ENCODE results near the gene PRUNE2.

The PRUNE2 gene

DNA sequence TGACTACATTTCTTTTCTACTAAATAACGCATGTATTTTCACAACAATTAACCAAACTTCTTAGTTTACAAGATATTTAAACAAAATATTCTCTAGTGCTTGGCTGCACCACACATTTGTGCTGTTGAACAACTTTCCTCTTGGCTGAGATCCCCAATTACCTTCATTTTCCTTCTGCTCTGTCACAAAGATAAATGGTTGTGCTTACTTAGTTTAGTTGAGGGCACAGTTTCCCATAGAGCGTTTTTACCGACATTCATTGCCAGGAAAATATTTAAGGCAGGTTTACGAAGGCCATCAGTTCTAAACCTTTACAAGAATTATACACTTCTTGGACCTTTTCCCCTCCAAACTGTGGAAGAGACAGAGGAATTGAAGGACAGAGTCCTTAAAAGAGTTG, 60.7 kb downstream of the PRUNE2 start:
- Histone ChIP-seq H3K4me3 (no peak overlapping the region), H3K9ac (ENCODE audit: insufficient read length) (no peak overlapping the region)
- no peak for TF ChIP-seq EZH2 (IDR thresholded peaks at IDR 0.05)
- TF ChIP-seq FOXP2 (optimal IDR thresholded peaks at IDR 0.05; ENCODE audit: control extremely low read depth, extremely low read length, insufficient read depth), result no peak
- no peak for TF ChIP-seq POLR2AphosphoS5 (IDR thresholded peaks at IDR 0.05; ENCODE audit: borderline replicate concordance, low read depth, low read length)

DNA sequence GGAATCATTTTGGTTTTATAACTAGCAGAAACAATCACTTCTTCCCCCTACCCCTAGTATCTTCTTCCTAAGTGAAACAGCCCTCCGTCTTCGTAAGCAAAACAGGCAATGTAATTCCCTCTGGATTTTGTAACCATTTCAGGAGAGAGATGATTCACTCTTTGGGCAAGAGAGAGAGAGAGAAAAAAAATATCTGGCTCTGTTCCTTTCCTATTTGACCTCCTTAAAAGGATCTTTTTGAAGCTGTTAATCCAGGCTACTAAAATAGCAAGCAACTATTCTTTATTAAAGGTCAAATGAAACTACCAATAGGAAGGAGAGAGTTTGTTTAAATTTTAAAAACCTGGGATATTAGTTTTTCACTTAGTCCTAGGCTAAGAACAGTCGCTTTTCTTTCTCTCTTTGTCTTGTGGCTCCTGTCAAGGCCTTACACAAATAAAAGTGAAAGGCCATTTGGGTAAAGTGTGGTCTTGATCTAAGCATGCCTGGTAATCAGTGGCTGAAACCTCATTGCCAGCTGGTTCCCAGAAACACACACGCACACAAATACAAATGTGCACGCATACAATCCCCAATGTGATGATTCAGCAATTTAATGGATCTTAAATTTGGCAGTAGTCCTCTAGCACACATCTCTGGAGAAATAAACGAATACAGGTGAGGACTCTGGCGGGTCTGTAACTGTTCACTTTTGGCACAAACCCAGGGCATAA, 70.2 kb downstream of the PRUNE2 start:
- H3K27ac ChIP-seq, result no peak overlapping the region
- H3K9ac ChIP-seq (ENCODE audit: insufficient read length), result no peak overlapping the region
- TF ChIP-seq FOXP2 (optimal IDR thresholded peaks at IDR 0.05; ENCODE audit: control extremely low read depth, extremely low read length, insufficient read depth) (no peak), EZH2 (IDR thresholded peaks at IDR 0.05) (no peak), POLR2AphosphoS5 (IDR thresholded peaks at IDR 0.05; ENCODE audit: borderline replicate concordance, low read depth, low read length) (no peak)
- no peaks in the 10 kb centered on the region for H3K36me3 ChIP-seq (ENCODE audit: insufficient read depth, low read length)
- DNase-seq (ENCODE audit: low read depth, low spot score), result no peak
- no peak overlapping the region for H3K4me3 ChIP-seq
- H3K9me3 ChIP-seq (ENCODE audit: low read depth, low read length), result peaks cover 4% of the 10 kb centered on the region; the same call in 1 of the 2 replicates

More for the DNA sequence above, 60.7 kb downstream of the PRUNE2 start:
- Histone ChIP-seq H3K27ac (no peak overlapping the region), H3K9me3 (ENCODE audit: low read depth, low read length) (no peaks in the 10 kb centered on the region), H3K36me3 (ENCODE audit: insufficient read depth, low read length) (no peaks in the 10 kb centered on the region)
- no peak for DNase-seq (ENCODE audit: low read depth, low spot score)

DNA sequence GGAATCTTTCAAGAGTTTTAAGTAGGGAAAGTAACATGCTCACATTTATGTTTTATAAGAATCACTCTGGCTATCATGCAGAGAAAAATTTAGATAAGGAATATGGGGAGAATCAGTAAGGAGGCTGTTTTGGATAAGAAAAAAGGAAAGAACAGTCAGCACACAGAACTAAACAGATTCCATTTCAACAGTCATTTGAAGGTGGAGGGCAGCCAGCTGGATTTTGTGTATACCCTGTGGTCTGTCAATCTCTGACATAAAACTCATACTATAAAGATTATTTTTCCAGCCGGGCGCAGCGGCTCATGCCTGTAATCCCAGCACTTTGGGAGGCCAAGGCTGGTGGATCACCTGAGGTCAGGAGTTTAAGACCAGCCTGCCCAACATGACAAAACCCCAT, 77.5 kb downstream of the PRUNE2 start:
- H3K9me3 ChIP-seq (ENCODE audit: low read depth, low read length), result peaks cover 4% of the 10 kb centered on the region; the same call in 1 of the 2 replicates
- H3K9ac ChIP-seq (ENCODE audit: insufficient read length), result no peak overlapping the region
- no peak overlapping the region for H3K4me3 ChIP-seq
- no peaks in the 10 kb centered on the region for H3K36me3 ChIP-seq (ENCODE audit: insufficient read depth, low read length)
- no peak for TF ChIP-seq POLR2AphosphoS5 (IDR thresholded peaks at IDR 0.05; ENCODE audit: borderline replicate concordance, low read depth, low read length)
- TF ChIP-seq EZH2 (IDR thresholded peaks at IDR 0.05), result no peak
- TF ChIP-seq FOXP2 (optimal IDR thresholded peaks at IDR 0.05; ENCODE audit: control extremely low read depth, extremely low read length, insufficient read depth), result no peak
- DNase-seq (ENCODE audit: low read depth, low spot score), result no peak
- H3K27ac ChIP-seq, result no peak overlapping the region

DNA sequence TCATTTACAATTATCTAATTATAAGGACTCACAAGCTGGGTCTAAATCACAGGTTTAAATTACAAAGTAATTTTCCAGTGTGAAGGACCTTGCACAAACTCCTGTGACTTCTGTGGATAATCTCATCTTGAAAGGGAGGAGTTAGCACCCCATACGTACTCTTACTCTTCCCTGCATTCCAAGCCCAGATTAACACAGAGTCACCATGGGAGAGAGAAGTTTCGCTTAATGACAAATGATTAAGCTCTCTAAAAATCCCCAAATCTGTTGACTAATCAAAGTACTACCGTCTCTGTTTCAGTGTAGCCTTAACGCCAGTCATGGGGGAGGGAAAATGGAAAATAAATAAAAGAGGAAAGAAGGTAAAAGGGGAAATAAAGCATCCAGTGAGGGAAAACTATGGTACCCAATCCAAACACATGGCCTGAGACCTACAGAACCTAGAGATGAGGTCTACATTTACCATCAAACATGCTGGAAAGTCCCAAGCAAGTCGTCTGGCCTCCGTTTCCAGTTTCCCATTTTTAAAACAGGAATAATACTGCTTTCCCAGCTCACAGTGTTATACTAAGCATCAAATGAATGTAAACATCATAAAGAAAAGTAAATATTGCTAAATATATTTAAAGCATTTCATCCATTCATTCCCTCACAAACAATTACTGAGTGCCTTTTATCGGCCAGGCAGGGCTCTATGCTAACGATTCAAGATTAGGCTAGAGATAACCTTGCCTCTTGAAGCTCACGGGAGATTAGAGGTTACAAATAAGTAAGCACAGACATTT, 78.4 kb downstream of the PRUNE2 start:
- H3K9me3 ChIP-seq (ENCODE audit: low read depth, low read length), result peaks cover 4% of the 10 kb centered on the region; the same call in 1 of the 2 replicates
- no peak overlapping the region for H3K9ac ChIP-seq (ENCODE audit: insufficient read length)
- no peak for TF ChIP-seq POLR2AphosphoS5 (IDR thresholded peaks at IDR 0.05; ENCODE audit: borderline replicate concordance, low read depth, low read length)
- no peak for TF ChIP-seq FOXP2 (optimal IDR thresholded peaks at IDR 0.05; ENCODE audit: control extremely low read depth, extremely low read length, insufficient read depth)
- TF ChIP-seq EZH2 (IDR thresholded peaks at IDR 0.05), result no peak
- DNase-seq (ENCODE audit: low read depth, low spot score), result no peak
- no peaks in the 10 kb centered on the region for H3K36me3 ChIP-seq (ENCODE audit: insufficient read depth, low read length)
- no peak overlapping the region for H3K4me3 ChIP-seq
- H3K27ac ChIP-seq, result no peak overlapping the region

DNA sequence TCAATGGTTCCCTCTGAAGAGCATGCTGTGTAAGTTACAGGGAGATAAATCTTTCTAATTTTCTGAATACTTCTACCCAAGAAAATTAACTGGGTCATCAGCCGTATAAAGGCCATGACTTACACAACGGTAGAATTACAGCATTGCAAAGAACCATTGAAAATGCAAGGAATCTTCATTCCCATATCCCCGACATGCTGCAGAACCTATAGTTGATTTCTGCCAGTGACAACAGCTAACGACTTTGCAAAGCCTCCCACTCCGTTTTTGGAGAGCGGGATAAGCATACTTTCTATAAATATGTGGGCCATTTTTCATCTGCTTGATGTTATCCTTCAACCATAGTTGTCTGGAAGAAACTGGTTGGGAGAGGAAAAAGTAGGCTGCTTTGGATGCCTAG, 85.5 kb downstream of the PRUNE2 start:
- no peaks in the 10 kb centered on the region for H3K36me3 ChIP-seq (ENCODE audit: insufficient read depth, low read length)
- TF ChIP-seq FOXP2 (optimal IDR thresholded peaks at IDR 0.05; ENCODE audit: control extremely low read depth, extremely low read length, insufficient read depth) (no peak), EZH2 (IDR thresholded peaks at IDR 0.05) (no peak), POLR2AphosphoS5 (IDR thresholded peaks at IDR 0.05; ENCODE audit: borderline replicate concordance, low read depth, low read length) (no peak)
- H3K9me3 ChIP-seq (ENCODE audit: low read depth, low read length), result no peaks in the 10 kb centered on the region
- no peak overlapping the region for H3K9ac ChIP-seq (ENCODE audit: insufficient read length)
- no peak overlapping the region for H3K27ac ChIP-seq
- no peak for DNase-seq (ENCODE audit: low read depth, low spot score)
- H3K4me3 ChIP-seq, result no peak overlapping the region

DNA sequence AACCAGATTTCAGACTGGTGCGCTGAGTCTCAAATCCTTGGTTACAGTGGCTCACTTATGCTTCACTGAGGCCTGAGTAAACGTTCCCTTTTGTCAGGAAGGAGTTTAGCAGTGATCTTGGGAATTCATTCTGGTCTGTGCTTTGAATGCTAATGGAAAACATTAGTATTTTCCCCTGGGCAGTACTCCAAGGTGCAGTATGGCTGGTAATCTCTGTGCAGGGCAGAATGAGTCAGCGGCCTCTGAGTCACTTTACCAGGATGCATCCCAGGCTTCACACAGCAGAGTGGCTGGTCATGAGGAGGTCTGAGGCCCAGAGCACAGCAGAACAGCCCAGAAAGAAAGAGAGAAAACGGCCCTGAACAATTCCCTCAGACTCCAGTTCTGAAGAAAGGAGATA, 87.6 kb downstream of the PRUNE2 start:
- Histone ChIP-seq H3K27ac (no peak overlapping the region), H3K36me3 (ENCODE audit: insufficient read depth, low read length) (no peaks in the 10 kb centered on the region), H3K9ac (ENCODE audit: insufficient read length) (no peak overlapping the region), H3K9me3 (ENCODE audit: low read depth, low read length) (no peaks in the 10 kb centered on the region), H3K4me3 (no peak overlapping the region)
- TF ChIP-seq FOXP2 (optimal IDR thresholded peaks at IDR 0.05; ENCODE audit: control extremely low read depth, extremely low read length, insufficient read depth) (no peak), POLR2AphosphoS5 (IDR thresholded peaks at IDR 0.05; ENCODE audit: borderline replicate concordance, low read depth, low read length) (no peak), EZH2 (IDR thresholded peaks at IDR 0.05) (no peak)
- DNase-seq (ENCODE audit: low read depth, low spot score), result no peak

DNA sequence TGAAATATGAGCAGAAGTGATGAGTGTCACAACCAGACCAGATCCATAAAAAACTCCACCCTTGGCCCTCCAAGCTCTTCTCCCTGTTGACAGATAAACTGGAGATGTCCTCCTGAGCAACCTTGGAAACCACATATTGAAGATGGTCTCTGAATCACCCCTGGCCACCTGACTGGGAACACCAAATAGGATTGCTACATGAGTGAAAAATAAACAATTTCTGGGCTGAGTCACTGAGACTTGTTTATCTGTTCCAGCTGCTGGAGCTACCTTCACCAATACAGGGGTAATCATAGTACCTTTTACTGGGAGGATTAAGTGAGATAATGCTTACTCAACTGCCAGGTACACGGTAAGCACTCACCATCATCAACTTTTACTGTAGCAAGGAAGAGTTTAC, 88.4 kb downstream of the PRUNE2 start:
- no peak for DNase-seq (ENCODE audit: low read depth, low spot score)
- Histone ChIP-seq H3K36me3 (ENCODE audit: insufficient read depth, low read length) (no peaks in the 10 kb centered on the region), H3K9me3 (ENCODE audit: low read depth, low read length) (no peaks in the 10 kb centered on the region), H3K4me3 (no peak overlapping the region), H3K9ac (ENCODE audit: insufficient read length) (no peak overlapping the region), H3K27ac (no peak overlapping the region)
- TF ChIP-seq EZH2 (IDR thresholded peaks at IDR 0.05) (no peak), POLR2AphosphoS5 (IDR thresholded peaks at IDR 0.05; ENCODE audit: borderline replicate concordance, low read depth, low read length) (no peak), FOXP2 (optimal IDR thresholded peaks at IDR 0.05; ENCODE audit: control extremely low read depth, extremely low read length, insufficient read depth) (no peak)

DNA sequence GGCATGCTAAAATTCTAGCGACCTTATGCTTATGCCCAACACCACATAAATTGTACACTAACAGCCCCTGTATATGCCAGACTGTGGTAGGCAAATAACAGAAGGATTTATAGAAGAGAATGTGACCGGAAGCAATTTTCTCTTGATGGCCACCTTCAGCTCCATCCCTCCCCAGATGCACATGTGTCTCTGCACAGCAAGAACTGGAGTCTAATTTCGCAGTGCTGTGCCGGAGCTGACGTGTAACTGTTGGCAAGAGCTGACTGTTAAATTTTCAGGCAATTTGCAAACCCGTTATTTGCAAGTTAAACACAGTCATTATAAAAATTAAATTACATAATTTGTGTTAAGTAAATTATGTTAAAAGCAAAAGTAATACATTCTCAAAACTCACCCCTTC, 93.3 kb downstream of the PRUNE2 start:
- no peak overlapping the region for H3K27ac ChIP-seq
- no peak overlapping the region for H3K4me3 ChIP-seq
- no peak for DNase-seq (ENCODE audit: low read depth, low spot score)
- no peaks in the 10 kb centered on the region for H3K36me3 ChIP-seq (ENCODE audit: insufficient read depth, low read length)
- no peak overlapping the region for H3K9ac ChIP-seq (ENCODE audit: insufficient read length)
- TF ChIP-seq FOXP2 (optimal IDR thresholded peaks at IDR 0.05; ENCODE audit: control extremely low read depth, extremely low read length, insufficient read depth) (no peak), POLR2AphosphoS5 (IDR thresholded peaks at IDR 0.05; ENCODE audit: borderline replicate concordance, low read depth, low read length) (no peak), EZH2 (IDR thresholded peaks at IDR 0.05) (no peak)
- H3K9me3 ChIP-seq (ENCODE audit: low read depth, low read length), result no peaks in the 10 kb centered on the region
